DLD1 (cell line): Measurements from ENCODE around the gene PSEN2.
"Not testable (repeated sequence)": the region's sequence is repeated elsewhere in the genome, so short reads cannot be mapped to it uniquely, and the experiment has no call there.

Source experiments
- in situ Hi-C: cut with HindIII; loops from 2 replicates; pipeline ENCODE4 v1.10.0; 2017; ENCODE audit warnings: low sequenced_read_pairs

Gene PSEN2

GRCh38 chr1:226870401-226871279 is at the start of gene PSEN2:
PSEN2 (plus strand) TSS chr1:226870616; CDS start chr1:226881908, 11,292 bp downstream.
- in situ Hi-C loops = no loop called here

- in situ Hi-C loops = no loop called here
These were observed 49.3 kb upstream of the PSEN2 start for GRCh38 chr1:226820941-226821718.

GRCh38 chr1:226821719-226822085 is 48.7 kb upstream of the PSEN2 start:
- in situ Hi-C loops = no loop called here

- in situ Hi-C loops = no loop called here
These were observed 46.8 kb upstream of the PSEN2 start for GRCh38 chr1:226823643-226824042.

- in situ Hi-C loops = no loop called here
These were observed 45.2 kb upstream of the PSEN2 start for GRCh38 chr1:226825037-226825745.

GRCh38 chr1:226825746-226826100 is 44.7 kb upstream of the PSEN2 start:
- in situ Hi-C loops = no loop called here

GRCh38 chr1:226826479-226827261 is 43.7 kb upstream of the PSEN2 start:
- in situ Hi-C loops = no loop called here

GRCh38 chr1:226827458-226827857 is 43.0 kb upstream of the PSEN2 start:
- in situ Hi-C loops = no loop called here

- in situ Hi-C loops = no loop called here
These were observed 42.4 kb upstream of the PSEN2 start for GRCh38 chr1:226827968-226828513.

GRCh38 chr1:226829105-226829504 is 41.3 kb upstream of the PSEN2 start:
- in situ Hi-C loops = no loop called here

- in situ Hi-C loops = no loop called here
These were observed 38.5 kb upstream of the PSEN2 start for GRCh38 chr1:226831953-226832352.

- in situ Hi-C loops = no loop called here
These were observed 37.8 kb upstream of the PSEN2 start for GRCh38 chr1:226832613-226833012.

GRCh38 chr1:226834179-226834578 is 36.2 kb upstream of the PSEN2 start:
- in situ Hi-C loops = not testable (repeated sequence)

- in situ Hi-C loops = not testable (repeated sequence)
These were observed 35.0 kb upstream of the PSEN2 start for GRCh38 chr1:226835396-226835795.

- in situ Hi-C loops = not testable (repeated sequence)
These were observed 32.5 kb upstream of the PSEN2 start for GRCh38 chr1:226837966-226838365.

GRCh38 chr1:226838456-226838855 is 32.0 kb upstream of the PSEN2 start:
- in situ Hi-C loops = no loop called here

GRCh38 chr1:226845624-226846023 is 24.8 kb upstream of the PSEN2 start:
- in situ Hi-C loops = no loop called here

- in situ Hi-C loops = no loop called here
These were observed 23.6 kb upstream of the PSEN2 start for GRCh38 chr1:226846786-226847185.

GRCh38 chr1:226854548-226854947 is 15.9 kb upstream of the PSEN2 start:
- in situ Hi-C loops = not testable (repeated sequence)

- in situ Hi-C loops = no loop called here
These were observed 7.5 kb upstream of the PSEN2 start for GRCh38 chr1:226862890-226863289.
